H9 (cell line): ENCODE results near the gene CCL26. TPM values are rescaled to one million over a fixed set of nuclear protein-coding genes. Genes with fewer than 3 reads are reported as not detected.
A peak's percentile ranks its signal among the peaks of the same experiment; 100 is the strongest.
"Not testable (repeated sequence)": the region's sequence is repeated elsewhere in the genome, so short reads cannot be mapped to it uniquely, and the experiment has no call there.

Experiments used
- DNase-seq: peaks from one replicate; pipeline ENCODE4 v3.0.0-alpha.2; 2017
- H2AFZ ChIP-seq: one replicate; pipeline ENCODE4 v1.6.1; 2013; ENCODE audit warnings: mild to moderate bottlenecking, low read length, control low read depth, moderate library complexity
- H2AK5ac ChIP-seq: 2 replicates; pipeline ENCODE4 v1.6.1; 2013; ENCODE audit warnings: low read length, control low read depth, mixed read lengths; ENCODE audit not compliant: insufficient read length
- H2BK120ac ChIP-seq: one replicate; pipeline ENCODE4 v1.6.1; 2013; ENCODE audit warnings: low read depth, mild to moderate bottlenecking, low read length, control low read depth, inconsistent platforms; ENCODE audit not compliant: poor library complexity, severe bottlenecking
- H2BK12ac ChIP-seq: 2 replicates; pipeline ENCODE4 v1.6.1; 2013; ENCODE audit warnings: low read length, control low read depth, mixed read lengths, low read depth; ENCODE audit not compliant: insufficient read length
- H2BK15ac ChIP-seq: 2 replicates; pipeline ENCODE4 v1.6.1; 2013; ENCODE audit warnings: low read depth, low read length, control low read depth
- H2BK20ac ChIP-seq: one replicate; pipeline ENCODE4 v1.6.1; 2013; ENCODE audit warnings: low read depth, mild to moderate bottlenecking, low read length, control low read depth, inconsistent platforms; ENCODE audit not compliant: poor library complexity, severe bottlenecking
- H2BK5ac ChIP-seq: 2 replicates; pipeline ENCODE4 v1.6.1; 2013; ENCODE audit warnings: low read length, control low read depth, mixed read lengths; ENCODE audit not compliant: insufficient read length
- H3K14ac ChIP-seq: 2 replicates; pipeline ENCODE4 v1.6.1; 2013; ENCODE audit warnings: low read length, control low read depth; ENCODE audit not compliant: insufficient read depth
- H3K18ac ChIP-seq: 2 replicates; pipeline ENCODE4 v1.6.1; 2013; ENCODE audit warnings: low read depth, mild to moderate bottlenecking, mixed read lengths, low read length, control low read depth; ENCODE audit not compliant: insufficient read length
- H3K23ac ChIP-seq: 2 replicates; pipeline ENCODE4 v1.6.1; 2013; ENCODE audit warnings: low read length, control low read depth, mixed read lengths, low read depth; ENCODE audit not compliant: insufficient read length
- H3K23me2 ChIP-seq: 2 replicates; pipeline ENCODE4 v1.6.1; 2013; ENCODE audit warnings: low read depth, mild to moderate bottlenecking, mixed read lengths, low read length, control low read depth; ENCODE audit not compliant: insufficient read length, poor library complexity, severe bottlenecking
- H3K27ac ChIP-seq: 2 replicates; pipeline ENCODE4 v1.5.1; 2013; ENCODE audit warnings: low read length, control low read depth, mixed read lengths, low read depth; ENCODE audit not compliant: insufficient read length
- H3K27me3 ChIP-seq: 2 replicates; pipeline ENCODE4 v1.6.1; 2013; ENCODE audit warnings: low read length, control low read depth, inconsistent platforms; ENCODE audit not compliant: insufficient read depth
- H3K4ac ChIP-seq: 2 replicates; pipeline ENCODE4 v1.6.1; 2013; ENCODE audit warnings: low read depth, mild to moderate bottlenecking, control low read depth, inconsistent platforms, low read length, moderate library complexity
- H3K4me1 ChIP-seq: 2 replicates; pipeline ENCODE4 v1.6.1; 2013; ENCODE audit warnings: low read length, control low read depth, inconsistent platforms; ENCODE audit not compliant: insufficient read depth
- H3K4me2 ChIP-seq: 2 replicates; pipeline ENCODE4 v1.6.1; 2013; ENCODE audit warnings: low read length, control low read depth, mixed read lengths; ENCODE audit not compliant: insufficient read length, insufficient read depth
- H3K56ac ChIP-seq: 2 replicates; pipeline ENCODE4 v1.6.1; 2013; ENCODE audit warnings: low read depth, mild to moderate bottlenecking, mixed read lengths, low read length, control low read depth; ENCODE audit not compliant: insufficient read length
- H3K79me1 ChIP-seq: 2 replicates; pipeline ENCODE4 v1.6.1; 2013; ENCODE audit warnings: low read depth, mild to moderate bottlenecking, moderate library complexity, low read length, control low read depth, inconsistent platforms; ENCODE audit not compliant: insufficient read depth, poor library complexity, severe bottlenecking
- H3K79me2 ChIP-seq: 2 replicates; pipeline ENCODE4 v1.6.1; 2013; ENCODE audit warnings: low read length, control low read depth, inconsistent platforms; ENCODE audit not compliant: insufficient read depth
- H3K9ac ChIP-seq: 2 replicates; pipeline ENCODE4 v1.6.1; 2013; ENCODE audit warnings: low read length, control low read depth, mixed read lengths; ENCODE audit not compliant: insufficient read length; ENCODE audit errors: extremely low read depth
- H3K9me3 ChIP-seq: one replicate; pipeline ENCODE4 v1.6.1; 2013; ENCODE audit warnings: low read depth, low read length, inconsistent platforms; ENCODE audit not compliant: control insufficient read depth
- H3T11ph ChIP-seq: one replicate; pipeline ENCODE4 v1.6.1; 2013; ENCODE audit warnings: mild to moderate bottlenecking, low read length, control low read depth, inconsistent platforms
- H4K20me1 ChIP-seq: one replicate; pipeline ENCODE4 v1.6.1; 2013; ENCODE audit not compliant: control insufficient read depth, insufficient read length, insufficient read depth
- H4K5ac ChIP-seq: 2 replicates; pipeline ENCODE4 v1.6.1; 2013; ENCODE audit warnings: low read depth, mild to moderate bottlenecking, mixed read lengths, low read length, control low read depth; ENCODE audit not compliant: insufficient read length
- H4K8ac ChIP-seq: replicated peaks from 2 replicates; pipeline ENCODE4 v1.6.1; 2013; ENCODE audit warnings: low read length, control low read depth, mixed read lengths, low read depth; ENCODE audit not compliant: insufficient read length
- H4K91ac ChIP-seq: 2 replicates; pipeline ENCODE4 v1.6.1; 2013; ENCODE audit warnings: low read depth, mild to moderate bottlenecking, moderate library complexity, mixed read lengths, low read length, control low read depth; ENCODE audit not compliant: insufficient read length
- H3K27ac Mint-ChIP-seq, 3 experiments: 2 replicates in 2 of 3; 3 replicates in 1 of 3; pipeline ENCODE4 v1.8.0; 2020 to 2021; ENCODE audit warnings: mixed read lengths in 3 of 3, mild to moderate bottlenecking in 1 of 3, moderate library complexity in 1 of 3
- H3K27me3 Mint-ChIP-seq: 2 replicates; pipeline ENCODE4 v1.8.0; 2021; ENCODE audit warnings: low read depth, mild to moderate bottlenecking, moderate library complexity, mixed read lengths
- H3K36me3 Mint-ChIP-seq, 3 experiments: 2 replicates in 2 of 3; 3 replicates in 1 of 3; pipeline ENCODE4 v1.8.0; 2020 to 2021; ENCODE audit warnings: low read depth in 3 of 3, mixed read lengths in 3 of 3; ENCODE audit not compliant: insufficient read depth in 1 of 3
- H3K4me1 Mint-ChIP-seq, 2 experiments: 2 replicates each; pipeline ENCODE4 v1.8.0; 2020; ENCODE audit warnings: mixed read lengths in 2 of 2
- H3K4me3 Mint-ChIP-seq, 2 experiments: 2 replicates in 1 of 2; 3 replicates in 1 of 2; pipeline ENCODE4 v1.8.0; 2020 to 2021; ENCODE audit warnings: mild to moderate bottlenecking in 2 of 2, mixed read lengths in 2 of 2, moderate library complexity in 1 of 2
- H3K9me3 Mint-ChIP-seq, 2 experiments: 2 replicates in 1 of 2; 3 replicates in 1 of 2; pipeline ENCODE4 v1.8.0; 2020; ENCODE audit warnings: mild to moderate bottlenecking in 2 of 2, mixed read lengths in 2 of 2, moderate library complexity in 1 of 2
- WGBS: extraction: QIAGEN DNeasy Blood & Tissue Kit; methylation state at CpG from one replicate; pipeline ENCODE4 v1.1.7; 2013; ENCODE audit warnings: missing lambda C conversion rate, low lambda C conversion rate, mixed read lengths; ENCODE audit not compliant: insufficient read length; ENCODE audit errors: extremely low coverage; 5-methylcytosine and 5-hydroxymethylcytosine counted together
- total RNA-seq: library from RNA; stranded (reverse); gene quantifications from 2 replicates; pipeline ENCODE4 v1.2.1, GENCODE V29; 2021
- TF ChIP-seq, protein P1 (sequence below): fragments of 200-600 bp; sonication (generic); conservative IDR thresholded peaks from 3 replicates; pipeline ENCODE4 v1.8.0; 2021; ENCODE audit warnings: antibody characterized with exemption, mild to moderate bottlenecking

The CCL26 gene
- total RNA-seq, 1 experiment from 2014 or later, result 9.3 TPM

DNA sequence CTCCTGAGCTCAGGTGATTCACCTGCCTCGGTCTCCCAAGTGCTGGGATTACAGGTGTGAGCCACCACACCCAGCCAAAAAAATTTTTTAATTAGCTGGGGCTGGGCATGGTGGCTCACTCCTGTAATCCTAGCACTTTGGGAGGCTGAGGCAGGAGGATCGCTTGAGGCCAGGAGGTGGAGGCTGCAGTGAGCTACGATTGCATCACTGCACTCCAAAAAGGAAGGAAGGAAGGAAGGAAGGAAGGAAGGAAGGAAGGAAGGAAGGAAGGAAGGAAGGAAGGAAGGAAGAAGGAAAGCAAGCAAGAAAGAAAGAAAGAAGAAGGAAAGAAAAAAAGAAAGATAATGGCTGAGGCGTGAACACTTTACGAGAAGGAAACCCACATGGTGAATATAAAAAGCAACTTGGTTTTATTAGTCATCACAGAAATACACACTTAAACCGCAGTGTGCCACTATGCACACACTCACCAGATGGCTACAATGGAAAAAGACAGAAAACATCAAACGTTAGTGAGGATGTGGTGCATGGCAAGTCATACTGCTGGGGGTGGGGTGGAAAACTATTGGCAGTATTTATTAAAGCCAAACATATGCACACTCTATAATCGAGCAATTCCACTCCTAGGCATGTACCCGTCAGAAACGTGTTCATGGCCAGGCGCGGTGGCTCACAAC is 4.4 kb upstream of the CCL26 start:
- Histone ChIP-seq H4K8ac (no peak overlapping the region), H2AK5ac (no peak overlapping the region), H3K18ac (no peak overlapping the region), H4K91ac (no peak overlapping the region), H2BK20ac (no peak overlapping the region), H2BK120ac (no peak overlapping the region), H3K27ac (no peak overlapping the region), H3K27me3 (no peaks in the 10 kb centered on the region), H3K79me2 (no peaks in the 10 kb centered on the region), H3K9me3 (no peaks in the 10 kb centered on the region), H2BK15ac (no peak overlapping the region), H4K20me1 (no peaks in the 10 kb centered on the region), H4K5ac (no peak overlapping the region), H3K23me2 (no peaks in the 10 kb centered on the region), H3K4me1 (no peaks in the 10 kb centered on the region; the same call in 1 of the 2 replicates), H2BK5ac (no peak overlapping the region), H2AFZ (no peak overlapping the region), H3K4me2 (no peak overlapping the region), H3K9ac (no peak overlapping the region), H3K23ac (no peak overlapping the region), H2BK12ac (no peak overlapping the region), H3K4ac (no peak overlapping the region), H3K56ac (no peak overlapping the region), H3K79me1 (no peaks in the 10 kb centered on the region), H3K14ac (no peak overlapping the region), H3T11ph (no peak overlapping the region)
- Mint-ChIP-seq H3K4me3 (no peak overlapping the region), H3K27me3 (peaks cover 5% of the 10 kb centered on the region; the same call in 1 of the 2 replicates), H3K27ac (peak overlapping the region in 1 of 3 experiments; percentile 76; a peak in 2 of 7 replicates), H3K4me1 (peaks cover 24 to 27% of the 10 kb centered on the region in 2 experiments), H3K9me3 (peaks cover 6 to 10% of the 10 kb centered on the region in 2 experiments), H3K36me3 (peaks cover 4 to 13% (median 7%) of the 10 kb centered on the region in 3 experiments)
- TF ChIP-seq, protein P1, sequence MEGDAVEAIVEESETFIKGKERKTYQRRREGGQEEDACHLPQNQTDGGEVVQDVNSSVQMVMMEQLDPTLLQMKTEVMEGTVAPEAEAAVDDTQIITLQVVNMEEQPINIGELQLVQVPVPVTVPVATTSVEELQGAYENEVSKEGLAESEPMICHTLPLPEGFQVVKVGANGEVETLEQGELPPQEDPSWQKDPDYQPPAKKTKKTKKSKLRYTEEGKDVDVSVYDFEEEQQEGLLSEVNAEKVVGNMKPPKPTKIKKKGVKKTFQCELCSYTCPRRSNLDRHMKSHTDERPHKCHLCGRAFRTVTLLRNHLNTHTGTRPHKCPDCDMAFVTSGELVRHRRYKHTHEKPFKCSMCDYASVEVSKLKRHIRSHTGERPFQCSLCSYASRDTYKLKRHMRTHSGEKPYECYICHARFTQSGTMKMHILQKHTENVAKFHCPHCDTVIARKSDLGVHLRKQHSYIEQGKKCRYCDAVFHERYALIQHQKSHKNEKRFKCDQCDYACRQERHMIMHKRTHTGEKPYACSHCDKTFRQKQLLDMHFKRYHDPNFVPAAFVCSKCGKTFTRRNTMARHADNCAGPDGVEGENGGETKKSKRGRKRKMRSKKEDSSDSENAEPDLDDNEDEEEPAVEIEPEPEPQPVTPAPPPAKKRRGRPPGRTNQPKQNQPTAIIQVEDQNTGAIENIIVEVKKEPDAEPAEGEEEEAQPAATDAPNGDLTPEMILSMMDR, result no peak
- no CpG with 5 or more reads among the region's 12 CpGs for WGBS
- DNase-seq, result no peak

DNA sequence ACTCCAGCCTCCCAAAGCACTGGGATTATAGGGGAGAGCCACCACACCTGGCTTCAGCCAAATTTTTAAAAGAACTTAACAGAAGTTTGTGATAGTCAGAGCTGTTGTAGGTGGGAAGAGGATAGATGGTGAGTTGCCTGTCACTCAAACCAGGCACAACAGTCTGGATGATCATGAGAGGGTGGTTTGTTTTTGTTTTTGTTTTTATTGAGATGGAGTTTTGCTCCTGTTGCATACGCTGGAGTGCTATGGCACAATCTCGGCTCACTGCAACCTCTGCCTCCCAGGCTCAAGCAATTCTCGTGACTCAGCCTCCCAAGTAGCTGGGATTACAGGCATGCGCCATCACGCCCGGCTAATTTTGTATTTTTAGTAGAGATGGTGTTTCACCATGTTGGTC is 1.9 kb upstream of the CCL26 start:
- not testable (repeated sequence) for H2AFZ ChIP-seq, H3K27ac Mint-ChIP-seq, H3K18ac ChIP-seq, H4K5ac ChIP-seq, H3K23me2 ChIP-seq, H3K79me1 ChIP-seq, H3K4me3 Mint-ChIP-seq, H3K9me3 Mint-ChIP-seq, H3K4me1 Mint-ChIP-seq, H3K36me3 Mint-ChIP-seq, H3K4ac ChIP-seq, H4K20me1 ChIP-seq, H3K79me2 ChIP-seq, H2BK120ac ChIP-seq, H2BK15ac ChIP-seq, H2BK12ac ChIP-seq, H3K14ac ChIP-seq, H3K9me3 ChIP-seq, H4K91ac ChIP-seq, H3K27me3 Mint-ChIP-seq, H3K9ac ChIP-seq, H3K27me3 ChIP-seq, H3K23ac ChIP-seq, H3T11ph ChIP-seq, H3K4me1 ChIP-seq, H2AK5ac ChIP-seq, H2BK20ac ChIP-seq, H4K8ac ChIP-seq, H3K56ac ChIP-seq, H2BK5ac ChIP-seq, H3K4me2 ChIP-seq, DNase-seq, H3K27ac ChIP-seq
- WGBS, result no CpG with 5 or more reads among the region's 6 CpGs
